Measurements from ENCODE around the gene PLD4. TPM values are rescaled to one million over a fixed set of nuclear protein-coding genes. Genes with fewer than 3 reads are reported as not detected.
"Not testable (repeated sequence)": the region's sequence is repeated elsewhere in the genome, so short reads cannot be mapped to it uniquely, and the experiment has no call there.

PLD4 gene
- total RNA-seq = 2.6 TPM

DNA sequence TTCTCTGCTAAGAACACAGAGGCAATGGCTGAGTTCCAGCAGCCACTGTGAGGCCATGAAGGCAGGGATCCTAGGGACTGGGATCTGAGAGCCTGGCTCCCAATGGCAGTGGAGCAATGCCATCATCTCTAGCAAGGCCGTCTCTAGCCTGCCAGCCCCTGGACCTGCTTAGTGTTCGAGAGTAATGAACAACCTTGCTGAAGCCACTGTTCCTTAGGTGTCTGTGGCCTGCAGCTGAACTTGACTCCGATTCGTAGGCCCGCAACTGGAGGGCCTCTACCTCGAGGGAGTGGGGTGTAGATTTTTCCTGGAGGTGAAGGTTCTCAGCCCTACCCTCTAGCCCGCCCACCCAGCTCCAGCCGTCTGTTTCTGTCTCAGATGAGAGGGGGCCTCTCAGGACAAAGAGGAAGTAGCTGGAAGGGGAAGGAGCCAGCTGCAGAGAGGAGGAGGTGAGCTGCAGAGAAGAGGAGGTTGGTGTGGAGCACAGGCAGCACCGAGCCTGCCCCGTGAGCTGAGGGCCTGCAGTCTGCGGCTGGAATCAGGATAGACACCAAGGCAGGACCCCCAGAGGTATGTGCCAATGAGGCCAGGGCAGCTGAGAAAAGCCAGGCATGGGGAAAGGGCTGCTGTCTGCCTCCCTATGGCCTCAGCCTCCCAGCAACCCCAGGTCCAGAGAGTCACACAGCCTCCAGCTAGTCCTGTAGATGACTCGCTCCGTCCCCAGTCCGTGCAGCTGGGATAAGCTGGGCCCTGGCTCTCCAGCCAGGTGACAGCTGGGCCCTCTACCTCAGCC, at the start of gene PLD4:
Gene PLD4 (plus strand): TSS at position 459 of the 793 bp plus-strand sequence. CDS start 2,262 bp downstream, outside the sequence.
- DNase-seq (ENCODE audit: low spot score) = no peak

- no peak for DNase-seq (ENCODE audit: low spot score)
These were observed 49.3 kb upstream of the PLD4 start for GRCh38 chr14:104875412-104875751.

GRCh38 chr14:104875811-104876210, 48.9 kb upstream of the PLD4 start:
- no peak for DNase-seq (ENCODE audit: low spot score)

- no peak for DNase-seq (ENCODE audit: low spot score)
These were observed 48.4 kb upstream of the PLD4 start for GRCh38 chr14:104876251-104876699.

GRCh38 chr14:104877066-104877805, 47.4 kb upstream of the PLD4 start:
- no peak for DNase-seq (ENCODE audit: low spot score)

DNA sequence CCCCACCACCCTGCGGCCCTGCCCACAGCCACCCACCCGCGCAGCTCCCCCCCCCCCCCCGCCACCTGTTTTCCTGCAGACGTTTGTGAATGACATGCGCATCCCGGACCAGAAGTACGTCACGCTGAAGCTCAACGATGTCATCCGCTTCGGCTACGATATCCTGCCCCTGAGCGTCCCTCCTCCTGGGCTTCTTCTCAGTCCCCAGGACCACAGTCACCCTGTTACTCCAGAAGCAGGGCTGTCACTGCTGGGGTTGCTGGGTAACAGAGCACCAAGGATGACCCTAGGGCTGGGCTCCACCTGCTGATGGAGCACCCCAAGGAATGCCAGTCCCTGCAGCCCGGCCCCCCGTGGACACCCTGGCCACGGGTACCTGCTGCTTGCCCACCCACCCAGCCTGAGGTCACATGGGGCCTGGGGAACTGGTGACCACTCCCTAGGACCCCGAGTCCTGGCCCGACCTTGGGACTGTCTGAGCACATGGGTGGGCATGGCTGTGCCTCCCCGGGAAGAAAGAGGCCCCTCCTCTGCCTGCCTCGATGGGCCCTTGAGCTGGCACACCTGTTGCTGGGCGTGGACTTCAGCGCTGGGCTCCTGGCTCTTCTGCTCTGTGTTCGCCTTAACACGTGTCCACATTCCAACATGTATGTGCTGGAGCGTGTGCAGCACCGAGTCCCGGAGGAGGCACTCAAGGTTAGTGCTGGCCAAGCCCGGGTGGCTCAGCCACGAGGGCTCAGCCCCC, 46.7 kb upstream of the PLD4 start:
- no peak for DNase-seq (ENCODE audit: low spot score)

- no peak for DNase-seq (ENCODE audit: low spot score)
These were observed 46.1 kb upstream of the PLD4 start for GRCh38 chr14:104878582-104878981.

DNA sequence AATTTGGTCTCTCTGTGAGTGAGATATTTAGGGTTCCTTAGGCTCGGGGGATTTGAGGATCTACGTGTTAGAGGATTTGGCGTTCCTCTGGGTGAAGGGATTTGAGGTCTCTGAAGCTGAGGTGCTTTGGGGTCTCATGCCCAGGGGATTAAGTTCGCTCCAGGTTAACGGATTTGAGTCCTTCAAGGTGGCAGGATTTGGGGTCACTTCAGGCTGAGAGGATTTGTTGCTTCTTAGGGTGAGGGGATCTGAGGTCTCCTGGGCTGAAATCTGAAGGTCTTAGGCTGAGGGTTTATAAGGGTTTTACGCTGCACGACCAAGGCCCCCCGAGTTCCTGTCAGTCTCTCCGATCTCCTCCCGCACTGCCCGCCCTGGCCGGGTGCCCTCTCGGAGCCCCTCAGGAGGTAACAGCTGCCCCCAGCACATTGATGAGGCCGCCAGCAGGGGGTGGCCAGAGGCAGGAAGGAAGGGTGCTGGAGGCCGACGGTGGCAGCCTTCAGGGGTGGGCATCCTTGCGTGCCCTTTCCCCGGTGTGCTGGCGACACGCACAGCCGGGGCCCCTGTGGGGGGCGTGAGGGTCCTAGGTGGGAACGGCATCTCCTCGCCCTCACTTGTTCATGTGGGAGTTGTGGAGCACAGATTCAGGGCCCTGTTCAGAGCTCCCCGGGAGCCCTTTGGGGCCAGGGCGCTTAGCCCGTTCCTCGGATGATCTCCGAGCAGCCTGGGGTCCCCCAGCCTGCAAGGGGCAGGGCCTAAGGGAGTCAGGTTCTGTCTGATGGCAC, 45.3 kb upstream of the PLD4 start:
- no peak for DNase-seq (ENCODE audit: low spot score)

DNA sequence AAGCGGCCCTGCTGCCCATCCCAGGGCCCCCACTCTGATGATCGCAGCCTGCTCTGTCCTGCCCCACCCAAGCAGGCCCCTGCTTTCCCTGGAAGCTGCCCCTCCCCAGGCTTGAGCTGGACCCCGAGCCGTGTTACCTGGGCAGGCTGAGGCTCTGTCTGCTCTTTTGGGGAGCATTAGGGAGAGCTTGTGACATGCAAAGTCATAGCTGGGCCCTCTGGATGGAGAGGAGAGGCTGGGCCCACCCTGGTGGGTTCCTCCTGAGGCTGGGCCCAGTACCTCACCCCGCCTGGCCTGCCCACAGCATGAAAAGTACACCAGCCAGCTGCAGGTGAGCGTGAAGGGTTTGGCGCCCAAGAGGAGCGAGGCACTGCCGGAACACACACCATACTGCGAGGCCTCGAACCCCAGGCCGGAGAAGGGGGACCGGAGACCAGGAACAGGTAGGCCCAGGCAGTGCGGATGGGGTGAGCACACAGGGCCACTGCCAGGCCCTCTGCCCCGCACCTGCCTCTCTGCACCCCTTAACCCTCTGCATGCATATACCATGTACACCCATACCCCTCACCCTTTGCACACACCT, 44.6 kb upstream of the PLD4 start:
- DNase-seq (ENCODE audit: low spot score) = no peak

- DNase-seq (ENCODE audit: low spot score) = no peak
These were observed 44.0 kb upstream of the PLD4 start for GRCh38 chr14:104880584-104881210.

DNA sequence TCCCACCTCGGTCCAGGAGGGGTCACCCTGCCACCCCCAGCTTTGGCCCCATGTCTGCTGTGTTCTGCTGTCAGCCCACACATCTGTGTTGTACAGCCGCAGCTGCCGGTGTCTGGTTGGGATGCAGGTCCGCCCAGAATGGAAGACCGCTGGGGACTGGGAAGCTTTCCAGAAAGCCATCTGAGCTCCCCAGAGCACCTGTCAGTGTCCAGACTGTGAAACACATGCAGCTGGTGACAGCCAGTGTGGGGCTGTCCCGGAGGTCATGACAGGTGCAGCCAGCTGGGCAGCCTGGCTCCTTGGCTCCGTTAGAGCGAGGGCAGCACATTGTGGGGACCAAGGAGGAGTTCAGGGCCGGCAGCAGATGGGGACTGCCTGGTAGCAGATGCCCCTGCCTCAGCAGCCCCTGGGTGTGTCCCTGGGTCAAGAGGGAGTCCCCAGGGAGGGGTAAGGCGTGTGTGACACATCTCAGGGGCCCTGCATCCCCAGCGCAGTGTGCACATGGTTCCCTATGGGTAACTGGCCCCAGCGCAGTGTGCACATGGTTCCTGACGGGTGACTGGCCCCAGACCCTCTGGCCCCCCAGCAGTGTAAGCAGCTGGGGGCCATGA, 43.2 kb upstream of the PLD4 start:
- no peak for DNase-seq (ENCODE audit: low spot score)

DNA sequence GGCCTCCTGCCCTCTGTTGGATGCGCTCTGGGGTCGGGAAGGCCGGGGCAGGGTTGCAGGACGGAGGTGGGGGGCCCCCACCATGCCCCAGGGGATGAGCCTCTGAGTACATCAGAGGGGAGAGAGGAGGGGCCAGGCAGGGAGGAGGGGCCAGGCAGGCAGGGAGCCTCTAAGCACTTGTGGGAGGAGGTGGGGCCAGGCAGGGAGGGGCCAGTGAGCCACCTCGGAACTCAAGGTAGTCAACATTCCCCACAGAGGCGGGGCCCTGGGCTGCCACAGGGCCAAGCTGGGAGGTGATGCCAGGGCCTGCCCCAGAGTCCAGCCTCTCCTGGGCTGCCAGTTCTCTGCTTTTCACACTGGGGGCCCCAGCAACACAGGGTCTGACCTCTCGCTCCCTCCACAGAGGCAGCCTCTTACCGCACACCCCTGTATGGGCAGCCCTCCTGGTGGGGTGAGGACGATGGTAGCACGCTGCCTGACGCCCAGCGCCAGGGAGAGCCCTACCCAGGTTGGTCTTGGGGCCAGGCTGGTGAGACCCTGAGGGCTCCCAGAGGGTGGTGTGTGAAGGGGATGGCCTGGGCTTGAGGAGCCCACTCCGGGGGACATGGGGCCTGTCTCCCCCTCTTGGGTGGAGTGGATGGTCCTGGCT, 42.2 kb upstream of the PLD4 start:
- no peak for DNase-seq (ENCODE audit: low spot score)

- no peak for DNase-seq (ENCODE audit: low spot score)
These were observed 41.6 kb upstream of the PLD4 start for GRCh38 chr14:104882991-104883660.

GRCh38 chr14:104883681-104884361, 40.9 kb upstream of the PLD4 start:
- DNase-seq (ENCODE audit: low spot score) = no peak

- not testable (repeated sequence) for DNase-seq (ENCODE audit: low spot score)
These were observed 40.3 kb upstream of the PLD4 start for GRCh38 chr14:104884381-104884780.

DNA sequence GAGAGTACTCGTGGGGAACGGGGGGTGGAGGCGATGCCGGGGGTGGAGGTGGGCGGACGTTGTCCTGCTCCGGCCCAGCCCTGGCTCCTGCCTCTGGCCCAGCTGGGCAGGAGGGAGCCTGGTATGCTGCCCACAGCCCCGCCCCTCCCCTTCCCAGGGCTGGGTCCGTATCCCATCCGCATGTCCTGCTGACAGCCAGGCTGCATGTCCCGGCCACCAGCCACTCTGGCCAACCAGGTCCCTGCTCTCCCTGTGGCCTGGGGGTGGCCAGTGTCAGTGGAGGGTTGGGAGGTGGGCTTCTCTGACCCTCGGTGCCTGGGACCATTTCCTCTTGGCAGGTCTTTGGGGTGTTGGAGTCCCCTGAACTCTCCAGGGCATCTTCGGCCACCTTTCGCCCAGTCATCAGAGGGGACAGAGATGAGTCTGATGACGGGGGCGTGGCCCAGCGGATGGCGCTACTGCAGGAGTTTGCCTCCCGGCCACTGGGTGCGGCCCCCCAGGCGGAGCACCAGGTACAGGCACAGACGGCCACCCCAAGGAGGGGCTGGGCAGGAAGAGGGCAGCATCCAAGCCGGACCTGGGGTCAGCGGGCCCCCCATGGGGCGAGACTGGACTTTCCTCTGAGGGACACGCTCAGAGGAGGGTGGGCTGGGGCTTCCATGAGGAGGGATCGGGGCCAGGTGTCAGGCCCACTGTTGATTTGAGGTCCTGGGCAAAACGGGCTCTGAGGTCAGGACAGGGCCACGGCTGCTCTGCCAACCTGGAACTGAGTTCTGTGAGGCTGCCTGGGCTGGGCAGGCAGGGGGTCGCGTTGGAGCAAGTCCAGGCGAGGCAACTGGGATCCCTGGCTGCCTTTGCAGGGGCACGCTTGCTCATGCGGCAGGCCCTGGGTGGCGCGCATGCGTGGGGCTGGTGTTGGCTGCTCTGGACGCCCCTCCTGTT, 39.4 kb upstream of the PLD4 start:
- DNase-seq (ENCODE audit: low spot score) = no peak

GRCh38 chr14:104885973-104886689, 38.5 kb upstream of the PLD4 start:
- DNase-seq (ENCODE audit: low spot score) = no peak

Data from ureter (tissue), 1 donor.